BLaER1 treated with 17β-estradiol and CSF1 and Interleukin-3, amounts not matched to agents 10 nM and 100 nM (cell line): ENCODE results near the gene AZU1.
A peak's percentile ranks its signal among the peaks of the same experiment; 100 is the strongest.

ENCODE experiments used
- H3K27ac ChIP-seq, 11 experiments: shearing (Covaris generic); formaldehyde crosslinking; 2 replicates each; pipeline ENCODE4 v1.8.1; 2022
- H3K27me3 ChIP-seq, 11 experiments: shearing (Covaris generic); formaldehyde crosslinking; 2 replicates each; pipeline ENCODE4 v1.8.1; 2022
- H3K36me3 ChIP-seq, 11 experiments: shearing (Covaris generic); formaldehyde crosslinking; 2 replicates each; pipeline ENCODE4 v1.8.1; 2022
- H3K4me1 ChIP-seq, 10 experiments: shearing (Covaris generic); formaldehyde crosslinking; 2 replicates each; pipeline ENCODE4 v1.8.1; 2022
- H3K4me2 ChIP-seq, 11 experiments: shearing (Covaris generic); formaldehyde crosslinking; 2 replicates each; pipeline ENCODE4 v1.8.1; 2022
- H3K4me3 ChIP-seq, 10 experiments: shearing (Covaris generic); formaldehyde crosslinking; 2 replicates each; pipeline ENCODE4 v1.8.1; 2022
- H3K9ac ChIP-seq, 11 experiments: shearing (Covaris generic); formaldehyde crosslinking; 2 replicates each; pipeline ENCODE4 v1.8.1; 2022
- H3K9me3 ChIP-seq, 11 experiments: shearing (Covaris generic); formaldehyde crosslinking; replicated peaks in 1 of 11; 2 replicates each; pipeline ENCODE4 v1.8.1; 2022
- H4K20me1 ChIP-seq, 11 experiments: shearing (Covaris generic); formaldehyde crosslinking; 2 replicates each; pipeline ENCODE4 v1.8.1; 2022
- Cebpa-rat ChIP-seq, 11 experiments: shearing (Covaris generic); IDR thresholded peaks; 2 replicates each; pipeline ENCODE4 v1.8.1; 2022

The AZU1 gene

GRCh38 chr19:821231-821824, 6.3 kb upstream of the AZU1 start:
- H3K9ac ChIP-seq, result no peak overlapping the region
- H3K4me3 ChIP-seq, result no peak overlapping the region
- H3K27ac ChIP-seq, result no peak overlapping the region
- H3K27me3 ChIP-seq, result peaks cover 39 to 73% (median 67%) of the 10 kb centered on the region in 11 experiments
- H3K36me3 ChIP-seq, result no peaks in the 10 kb centered on the region
- H3K4me1 ChIP-seq, result peaks cover 13 to 32% (median 18%) of the 10 kb centered on the region in 10 experiments
- peak overlapping the region in 1 of 11 experiments; percentile 17; a peak in 1 of 22 replicates for H3K4me2 ChIP-seq
- peaks cover 0 to 10% (median 0%) of the 10 kb centered on the region in 11 experiments; a peak in 5 of 22 replicates for H4K20me1 ChIP-seq
- no peak for TF ChIP-seq Cebpa-rat (IDR thresholded peaks at IDR 0.05)
- no peaks in the 10 kb centered on the region for H3K9me3 ChIP-seq

GRCh38 chr19:821825-822503, 5.7 kb upstream of the AZU1 start, which contains the start of gene PLPPR3:
PLPPR3 (minus strand) TSS chr19:821955; CDS start chr19:821559, 396 bp downstream.
- peaks cover 0 to 10% (median 0%) of the 10 kb centered on the region in 11 experiments; a peak in 5 of 22 replicates for H4K20me1 ChIP-seq
- no peaks in the 10 kb centered on the region for H3K9me3 ChIP-seq
- TF ChIP-seq Cebpa-rat (IDR thresholded peaks at IDR 0.05), result no peak
- H3K4me1 ChIP-seq, result peaks cover 13 to 38% (median 21%) of the 10 kb centered on the region in 10 experiments
- no peak within 1 kb of the TSS for H3K27ac ChIP-seq
- peak within 1 kb of the TSS in 3 of 11 experiments; percentile 17 to 88 (median 85); a peak in 2 of 22 replicates for H3K4me2 ChIP-seq
- H3K27me3 ChIP-seq, result peaks cover 39 to 75% (median 67%) of the 10 kb centered on the region in 11 experiments
- no peaks in the 10 kb centered on the region for H3K36me3 ChIP-seq
- no peak within 1 kb of the TSS for H3K4me3 ChIP-seq
- H3K9ac ChIP-seq, result no peak within 1 kb of the TSS

- peaks cover 39 to 77% (median 67%) of the 10 kb centered on the region in 11 experiments for H3K27me3 ChIP-seq
- peak overlapping the region; percentile 69 to 92 (median 85) for H3K4me2 ChIP-seq
- peaks cover 13 to 51% (median 25%) of the 10 kb centered on the region in 10 experiments for H3K4me1 ChIP-seq
- no peaks in the 10 kb centered on the region for H3K9me3 ChIP-seq
- no peak for TF ChIP-seq Cebpa-rat (IDR thresholded peaks at IDR 0.05)
- H3K27ac ChIP-seq, result peak overlapping the region in 1 of 11 experiments; percentile 15; a peak in 1 of 22 replicates
- peak overlapping the region in 1 of 11 experiments; percentile 36; a peak in 2 of 22 replicates for H3K9ac ChIP-seq
- H3K36me3 ChIP-seq, result no peaks in the 10 kb centered on the region
- H3K4me3 ChIP-seq, result peak overlapping the region in 3 of 10 experiments; percentile 23 to 51 (median 27); a peak in 5 of 20 replicates
- H4K20me1 ChIP-seq, result peaks cover 0 to 10% (median 0%) of the 10 kb centered on the region in 11 experiments; a peak in 5 of 22 replicates
These were observed 4.0 kb upstream of the AZU1 start for GRCh38 chr19:823565-824121.

GRCh38 chr19:824885-825284, 2.8 kb upstream of the AZU1 start:
- H4K20me1 ChIP-seq, result peaks cover 0 to 10% (median 0%) of the 10 kb centered on the region in 11 experiments; a peak in 5 of 22 replicates
- H3K4me3 ChIP-seq, result no peak overlapping the region
- H3K9me3 ChIP-seq, result no peaks in the 10 kb centered on the region
- no peaks in the 10 kb centered on the region for H3K36me3 ChIP-seq
- peaks cover 20 to 57% (median 28%) of the 10 kb centered on the region in 10 experiments for H3K4me1 ChIP-seq
- peak overlapping the region in 5 of 11 experiments; percentile 5 to 92 (median 69); a peak in 5 of 22 replicates for H3K4me2 ChIP-seq
- TF ChIP-seq Cebpa-rat (IDR thresholded peaks at IDR 0.05), result no peak
- H3K27me3 ChIP-seq, result peaks cover 42 to 76% (median 62%) of the 10 kb centered on the region in 11 experiments
- no peak overlapping the region for H3K9ac ChIP-seq
- no peak overlapping the region; a peak in 1 of 22 replicates for H3K27ac ChIP-seq

GRCh38 chr19:825897-826644, 1.6 kb upstream of the AZU1 start:
- no peaks in the 10 kb centered on the region for H3K36me3 ChIP-seq
- H3K9ac ChIP-seq, result no peak overlapping the region
- no peak for TF ChIP-seq Cebpa-rat (IDR thresholded peaks at IDR 0.05)
- no peak overlapping the region for H3K27ac ChIP-seq
- peak overlapping the region in 7 of 11 experiments; percentile 5 to 46 (median 21); a peak in 9 of 22 replicates for H3K4me2 ChIP-seq
- H3K4me1 ChIP-seq, result peaks cover 31 to 67% (median 37%) of the 10 kb centered on the region in 10 experiments
- H3K4me3 ChIP-seq, result no peak overlapping the region
- H3K9me3 ChIP-seq, result no peaks in the 10 kb centered on the region
- peaks cover 0 to 16% (median 0%) of the 10 kb centered on the region in 11 experiments; a peak in 4 of 22 replicates for H4K20me1 ChIP-seq
- peaks cover 43 to 76% (median 58%) of the 10 kb centered on the region in 11 experiments for H3K27me3 ChIP-seq

GRCh38 chr19:827314-827709, 325 bp upstream of the AZU1 start:
- Histone ChIP-seq H4K20me1 (peaks cover 0 to 16% (median 0%) of the 10 kb centered on the region in 11 experiments; a peak in 4 of 22 replicates), H3K27ac (no peak overlapping the region), H3K4me3 (no peak overlapping the region), H3K36me3 (no peaks in the 10 kb centered on the region), H3K27me3 (peaks cover 48 to 76% (median 52%) of the 10 kb centered on the region in 11 experiments), H3K4me2 (peak overlapping the region in 5 of 11 experiments; percentile 35 to 60 (median 46); a peak in 9 of 22 replicates), H3K4me1 (peaks cover 31 to 67% (median 43%) of the 10 kb centered on the region in 10 experiments), H3K9ac (no peak overlapping the region; a peak in 2 of 22 replicates), H3K9me3 (no peaks in the 10 kb centered on the region)
- no peak for TF ChIP-seq Cebpa-rat (IDR thresholded peaks at IDR 0.05)

- Histone ChIP-seq H3K9me3 (no peaks in the 10 kb centered on the region), H3K27me3 (peaks cover 28 to 56% (median 33%) of the 10 kb centered on the region in 11 experiments), H3K4me1 (peaks cover 18 to 54% (median 32%) of the 10 kb centered on the region in 10 experiments), H3K9ac (no peak overlapping the region), H3K27ac (no peak overlapping the region), H3K4me3 (no peak overlapping the region), H4K20me1 (peaks cover 0 to 6% (median 0%) of the 10 kb centered on the region in 11 experiments; a peak in 4 of 22 replicates), H3K36me3 (no peaks in the 10 kb centered on the region), H3K4me2 (peak overlapping the region in 7 of 11 experiments; percentile 69 to 84 (median 80); a peak in 11 of 22 replicates)
- no peak for TF ChIP-seq Cebpa-rat (IDR thresholded peaks at IDR 0.05)
These were observed 1.6 kb downstream of the AZU1 start for GRCh38 chr19:829129-829758.
